GM19239 (cell line): ENCODE measurements around the gene RETREG1.
"Not testable (repeated sequence)": the region's sequence is repeated elsewhere in the genome, so short reads cannot be mapped to it uniquely, and the experiment has no call there.

ENCODE experiments used
- DNase-seq: peaks from one replicate; pipeline ENCODE4 v3.0.0; 2011; ENCODE audit warnings: low spot score; ENCODE audit not compliant: insufficient read length
- FAIRE-seq: peaks from 2 replicates; lab custom pipeline; 2011; peaks lifted over from hg19 to GRCh38; lab: Jason Lieb, UNC

RETREG1 gene, protein sequence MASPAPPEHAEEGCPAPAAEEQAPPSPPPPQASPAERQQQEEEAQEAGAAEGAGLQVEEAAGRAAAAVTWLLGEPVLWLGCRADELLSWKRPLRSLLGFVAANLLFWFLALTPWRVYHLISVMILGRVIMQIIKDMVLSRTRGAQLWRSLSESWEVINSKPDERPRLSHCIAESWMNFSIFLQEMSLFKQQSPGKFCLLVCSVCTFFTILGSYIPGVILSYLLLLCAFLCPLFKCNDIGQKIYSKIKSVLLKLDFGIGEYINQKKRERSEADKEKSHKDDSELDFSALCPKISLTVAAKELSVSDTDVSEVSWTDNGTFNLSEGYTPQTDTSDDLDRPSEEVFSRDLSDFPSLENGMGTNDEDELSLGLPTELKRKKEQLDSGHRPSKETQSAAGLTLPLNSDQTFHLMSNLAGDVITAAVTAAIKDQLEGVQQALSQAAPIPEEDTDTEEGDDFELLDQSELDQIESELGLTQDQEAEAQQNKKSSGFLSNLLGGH

DNA sequence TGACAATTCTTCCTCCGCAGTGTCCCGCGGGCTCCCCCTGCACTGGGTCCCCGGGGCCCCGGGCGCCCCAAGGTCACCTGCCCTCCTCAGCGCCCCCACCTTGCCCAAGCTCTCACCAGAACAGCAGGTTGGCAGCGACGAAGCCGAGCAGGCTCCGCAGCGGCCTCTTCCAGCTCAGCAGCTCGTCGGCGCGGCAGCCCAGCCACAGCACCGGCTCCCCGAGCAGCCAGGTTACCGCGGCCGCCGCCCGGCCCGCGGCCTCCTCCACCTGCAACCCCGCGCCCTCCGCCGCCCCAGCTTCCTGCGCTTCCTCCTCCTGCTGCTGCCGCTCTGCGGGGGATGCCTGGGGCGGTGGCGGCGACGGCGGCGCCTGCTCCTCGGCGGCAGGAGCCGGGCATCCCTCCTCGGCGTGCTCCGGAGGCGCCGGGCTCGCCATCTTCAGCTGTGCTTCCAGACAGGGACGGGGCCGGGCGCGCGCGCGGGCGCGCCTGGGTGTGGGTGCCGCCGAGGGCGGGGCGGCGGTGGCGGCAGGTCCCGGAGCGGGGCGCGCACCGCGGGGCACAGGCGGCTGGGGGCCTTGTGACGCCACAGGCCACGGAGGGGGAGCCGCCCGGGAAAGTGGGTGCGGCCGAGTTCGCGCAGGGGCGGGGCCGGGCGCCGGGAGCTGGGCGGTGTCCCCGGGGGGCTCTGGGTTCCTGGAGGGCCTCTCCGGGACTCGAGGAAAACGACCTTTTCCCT, at the start of gene RETREG1:
RETREG1 (minus strand) TSS at position 462 of the 738 bp plus-strand sequence; CDS start at position 436, 26 bp downstream.
- FAIRE-seq (no peak), DNase-seq (peak; percentile 36)

DNA sequence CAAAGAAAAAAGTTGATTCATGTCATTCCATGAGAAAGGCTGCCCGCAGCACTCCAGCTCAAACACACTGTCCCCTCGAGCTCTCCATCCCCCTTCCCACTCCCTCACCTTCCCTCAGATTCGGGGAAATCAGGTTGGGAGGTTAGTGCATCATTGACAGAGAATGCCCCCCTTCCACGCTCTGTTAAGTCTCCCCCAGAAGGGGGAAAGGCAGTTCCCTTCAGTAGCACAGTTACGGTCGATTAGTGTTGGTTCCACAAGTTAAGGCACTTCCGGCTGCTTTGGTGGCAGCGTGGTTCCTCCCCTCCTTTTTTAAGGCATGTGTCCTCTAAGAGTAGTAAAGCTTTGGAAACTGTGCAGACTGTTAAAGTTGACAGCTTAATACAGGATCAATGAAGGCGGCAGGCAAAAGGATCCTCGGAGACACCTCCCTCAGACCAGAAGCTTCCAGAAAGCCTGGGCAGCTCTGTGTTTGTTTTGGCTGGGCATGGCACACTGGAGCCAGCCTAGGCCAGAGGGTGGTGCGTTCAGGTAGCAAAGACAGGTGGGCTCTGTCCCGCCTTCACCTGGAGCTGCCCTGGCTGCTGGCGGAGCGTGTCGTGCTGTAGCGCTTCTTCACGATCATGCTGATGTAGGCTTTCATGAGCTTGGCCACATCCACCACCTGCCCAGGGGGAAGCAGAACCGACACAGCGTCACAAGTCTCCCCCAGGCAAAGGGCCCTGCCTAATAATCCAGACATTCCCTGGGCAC, 49.5 kb upstream of the RETREG1 start:
- DNase-seq = no peak
- no peak for FAIRE-seq

DNA sequence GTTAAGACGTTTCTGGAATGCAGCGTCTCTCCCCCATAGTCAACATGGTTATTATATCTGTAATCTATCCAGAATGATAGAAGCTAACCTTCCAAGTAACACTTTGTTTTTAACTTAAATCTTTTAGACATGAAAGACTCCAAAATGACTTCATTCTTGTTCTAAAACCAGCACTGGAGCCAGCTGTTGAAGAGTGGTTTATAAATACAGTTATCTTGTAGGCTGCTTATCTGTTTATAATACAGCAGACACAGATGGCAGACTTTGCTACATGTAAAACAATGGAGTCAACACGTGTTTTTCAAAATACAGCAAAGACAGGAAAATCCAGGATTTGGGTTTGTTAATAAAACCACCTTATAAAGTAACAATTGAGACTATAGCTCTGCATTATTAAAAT, 48.8 kb upstream of the RETREG1 start:
- FAIRE-seq (no peak), DNase-seq (no peak)

DNA sequence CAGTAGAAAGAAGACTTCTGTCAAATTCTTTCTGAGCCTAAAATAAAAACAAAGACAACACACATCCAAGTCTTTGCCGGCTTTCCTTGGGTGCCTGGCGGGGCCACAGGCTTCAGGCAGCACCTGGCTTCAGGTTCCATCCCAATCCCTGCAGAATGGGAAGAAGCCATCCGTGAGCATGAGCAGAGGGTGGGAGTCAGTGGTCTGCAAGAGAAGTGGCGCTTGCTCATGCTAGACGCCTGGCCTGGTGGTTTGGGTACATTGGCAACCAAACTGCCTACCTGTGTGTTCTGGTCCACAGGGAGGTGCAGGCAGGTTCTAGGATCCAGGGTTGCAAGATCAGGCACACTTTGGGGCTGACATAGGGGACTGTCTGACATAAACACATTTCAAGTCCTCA, 47.6 kb upstream of the RETREG1 start:
- DNase-seq (no peak), FAIRE-seq (no peak)

DNA sequence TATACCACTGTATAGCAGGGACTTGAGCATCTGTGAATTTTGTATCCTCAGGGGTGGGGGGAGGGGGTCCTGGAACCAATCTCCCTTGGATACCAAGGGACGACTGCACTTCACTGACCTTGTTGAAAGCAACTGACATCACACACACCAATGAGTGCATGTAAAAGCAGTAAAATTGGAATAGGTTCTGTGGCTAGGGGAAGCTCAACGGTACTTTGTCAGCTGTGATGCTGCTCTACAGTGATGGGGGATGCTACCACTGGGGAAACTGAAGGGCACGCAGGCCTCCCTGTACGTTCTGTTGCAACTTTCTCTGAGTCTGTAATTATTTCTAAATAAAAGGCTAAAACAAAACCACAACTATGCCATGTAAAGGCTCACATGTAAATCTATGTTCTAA, 47.0 kb upstream of the RETREG1 start:
- FAIRE-seq (no peak), DNase-seq (no peak)

DNA sequence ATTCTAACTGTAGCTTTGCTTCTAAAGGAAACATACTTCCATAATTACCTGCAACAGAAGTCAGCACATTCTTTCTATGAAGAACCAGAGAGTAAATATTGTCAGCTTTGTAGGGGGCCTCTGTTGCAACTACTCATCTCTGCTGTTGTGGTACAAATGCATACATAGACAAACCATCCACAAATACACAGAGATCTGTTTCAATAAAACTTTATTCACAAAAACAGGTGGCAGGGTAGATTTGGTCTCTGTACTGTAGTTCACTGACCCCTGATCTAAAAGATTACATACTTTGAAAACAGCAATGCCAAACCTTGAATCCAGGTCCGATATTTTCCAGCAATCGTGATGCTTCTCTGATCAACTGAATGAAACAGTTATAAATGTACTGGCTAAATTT, 44.9 kb upstream of the RETREG1 start:
- FAIRE-seq (no peak), DNase-seq (no peak)

DNA sequence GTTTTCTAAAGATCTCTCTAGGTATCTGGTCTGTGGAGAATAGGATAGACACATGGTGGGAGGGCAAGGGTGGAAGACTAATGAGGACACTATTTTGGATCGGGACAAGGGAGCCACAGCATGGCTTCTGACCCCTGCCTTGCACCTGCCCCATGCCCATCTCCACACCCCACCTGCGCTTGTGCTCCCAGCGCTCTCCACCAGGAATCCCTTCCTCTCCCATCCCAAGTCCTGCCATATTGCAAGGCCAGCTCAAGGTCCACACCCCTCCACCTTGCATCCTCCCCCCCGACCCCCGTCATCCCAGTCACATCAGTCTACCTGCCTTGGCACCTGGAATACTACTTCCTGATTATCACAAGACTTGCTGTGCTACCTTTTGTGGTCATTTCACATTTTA, 44.2 kb upstream of the RETREG1 start:
- DNase-seq = no peak
- no peak for FAIRE-seq

DNA sequence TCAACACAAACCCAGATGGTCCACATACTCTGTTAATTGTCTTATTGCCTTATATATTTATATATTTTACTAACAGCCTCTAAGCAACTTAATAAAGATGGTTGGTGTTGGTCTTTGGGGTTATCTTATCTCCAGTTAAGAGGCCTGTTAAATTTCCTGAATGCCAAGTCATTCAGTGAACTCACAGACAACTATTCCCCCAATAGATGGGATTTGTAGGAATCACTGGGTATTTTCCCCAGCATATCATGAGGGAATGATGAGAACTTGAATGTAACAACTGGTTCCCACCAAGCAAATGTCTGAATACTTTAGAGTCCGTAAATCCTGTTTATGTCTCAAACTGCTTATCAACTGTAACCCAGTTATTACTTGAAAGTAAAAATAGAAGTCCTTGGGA, 42.7 kb upstream of the RETREG1 start:
- FAIRE-seq = no peak
- DNase-seq = no peak

DNA sequence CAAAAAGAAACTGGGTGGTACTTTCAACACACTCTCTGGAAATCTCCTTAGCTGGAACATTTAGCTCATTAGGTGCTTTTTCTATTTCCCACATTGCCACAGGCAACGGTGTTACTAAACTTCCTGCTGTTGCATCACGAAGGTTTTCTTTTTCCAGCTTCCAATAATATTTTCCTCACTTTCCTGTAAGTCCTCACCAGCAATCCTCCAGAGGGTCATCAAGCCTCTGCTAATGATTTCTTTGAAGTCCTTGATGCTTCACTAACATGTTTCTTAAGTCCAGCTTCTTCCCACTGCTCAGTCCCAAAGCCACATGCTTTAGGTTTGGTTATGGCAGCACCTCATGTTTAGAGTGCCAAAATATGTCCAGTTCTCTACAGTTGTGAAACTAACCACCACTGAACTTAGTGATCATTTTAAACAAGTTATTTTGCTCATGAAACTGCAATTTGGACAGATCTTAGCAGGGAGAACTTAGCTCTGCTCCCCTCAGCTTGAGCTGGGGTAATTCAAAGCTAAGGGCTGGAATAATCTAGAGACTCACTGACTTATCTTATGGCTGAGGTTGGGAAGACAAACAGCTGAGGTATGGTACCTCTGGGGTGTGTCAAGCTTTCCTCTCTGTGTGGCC, 39.9 kb upstream of the RETREG1 start:
- no peak for DNase-seq
- no peak for FAIRE-seq

DNA sequence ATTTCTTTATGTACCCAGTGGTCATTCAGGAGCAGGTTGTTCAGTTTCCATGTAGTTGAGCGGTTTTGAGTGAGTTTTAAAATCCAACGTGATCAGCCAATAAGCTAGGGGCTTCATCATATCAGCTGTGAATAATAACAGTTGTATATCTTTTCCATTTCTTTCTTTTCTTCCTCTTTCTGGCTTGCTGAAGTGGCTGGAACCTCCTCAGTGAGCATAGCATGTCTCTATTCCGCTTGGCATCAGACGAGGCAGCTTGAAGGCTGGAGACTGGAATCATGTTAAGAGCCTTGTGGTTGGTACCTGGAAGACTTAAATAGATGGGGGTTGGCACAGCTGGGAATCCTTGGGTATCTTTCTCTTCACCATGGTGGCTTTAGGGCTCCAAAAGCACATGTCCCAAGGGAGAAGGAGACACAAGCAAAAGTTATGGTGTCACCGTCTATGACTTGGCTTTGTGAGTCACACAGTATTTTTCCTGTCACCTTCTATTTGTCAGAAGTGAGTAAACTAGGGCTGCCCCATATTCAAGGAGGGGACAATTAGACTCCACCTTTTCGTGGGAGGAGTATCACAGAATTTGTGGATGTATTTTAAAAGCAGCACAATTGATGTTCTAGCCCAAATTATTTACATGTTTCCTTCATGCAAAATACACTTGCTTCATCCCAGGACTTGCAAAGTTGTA, 38.0 kb upstream of the RETREG1 start:
- FAIRE-seq (no peak), DNase-seq (no peak)

DNA sequence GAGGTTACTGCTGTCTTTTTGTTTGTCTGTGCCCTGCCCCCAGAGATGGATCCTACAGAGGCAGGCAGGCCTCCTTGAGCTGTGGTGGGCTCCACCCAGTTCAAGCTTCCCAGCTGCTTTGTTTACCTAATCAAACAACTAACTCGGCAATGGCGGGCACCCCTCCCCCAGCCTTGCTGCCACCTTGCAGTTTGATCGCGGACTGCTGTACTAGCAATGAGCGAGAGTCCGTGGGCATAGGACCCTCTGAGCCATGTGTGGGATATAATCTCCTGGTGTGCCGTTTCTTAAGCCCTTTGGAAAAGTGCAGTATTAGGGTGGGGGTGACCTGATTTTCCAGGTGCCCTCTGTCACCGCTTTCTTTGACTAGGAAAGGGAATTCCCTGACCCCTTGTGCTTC, 31.9 kb upstream of the RETREG1 start:
- DNase-seq, FAIRE-seq: not testable (repeated sequence)

DNA sequence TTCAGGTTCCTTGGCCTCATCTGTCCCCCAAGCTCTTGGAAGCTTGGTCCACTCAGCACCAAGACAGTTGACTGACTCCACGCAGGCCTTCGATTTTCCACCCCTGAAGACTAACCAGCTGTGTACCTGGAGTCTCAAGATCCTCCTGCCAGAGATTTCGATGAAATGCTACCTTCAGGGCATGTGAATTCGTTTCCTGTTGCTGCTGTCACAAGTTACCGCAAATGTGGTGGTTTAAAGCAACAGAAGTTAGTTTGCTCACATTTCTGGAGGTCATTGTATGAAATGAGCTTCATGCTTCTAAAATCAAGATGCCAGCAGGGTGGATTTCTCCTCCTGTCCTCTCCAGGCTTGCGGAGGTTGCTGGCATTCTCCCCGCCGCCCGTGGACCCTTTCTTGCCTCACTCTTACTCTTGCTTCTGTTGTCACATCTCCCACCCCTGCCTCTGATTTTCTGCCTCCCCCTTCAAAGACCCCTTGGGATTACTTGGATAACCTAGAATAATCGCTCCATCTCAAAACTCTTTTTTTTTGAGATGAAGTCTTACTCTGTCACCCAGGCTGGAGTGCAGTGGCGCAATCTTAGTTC, 27.6 kb upstream of the RETREG1 start:
- DNase-seq (no peak), FAIRE-seq (no peak)

DNA sequence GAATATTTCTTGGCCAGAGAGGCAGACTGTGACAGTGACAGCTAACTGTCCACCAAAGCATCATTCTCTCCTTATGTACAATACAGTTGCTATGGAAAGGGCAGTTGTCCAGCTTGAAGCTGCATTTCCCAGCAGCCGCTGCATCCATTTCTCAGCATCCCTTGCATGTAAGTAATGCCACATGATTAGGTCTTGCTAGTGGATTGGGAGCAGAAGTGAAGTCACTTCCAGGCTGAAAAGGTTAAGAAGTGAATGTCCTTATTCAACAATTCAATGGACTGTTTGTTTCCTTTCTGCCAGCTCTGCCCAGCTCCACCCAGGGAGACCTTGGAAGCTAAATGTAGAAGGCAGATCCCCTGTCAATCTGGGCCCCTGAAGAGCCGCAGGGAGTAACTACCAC, 26.1 kb upstream of the RETREG1 start:
- FAIRE-seq = no peak

DNA sequence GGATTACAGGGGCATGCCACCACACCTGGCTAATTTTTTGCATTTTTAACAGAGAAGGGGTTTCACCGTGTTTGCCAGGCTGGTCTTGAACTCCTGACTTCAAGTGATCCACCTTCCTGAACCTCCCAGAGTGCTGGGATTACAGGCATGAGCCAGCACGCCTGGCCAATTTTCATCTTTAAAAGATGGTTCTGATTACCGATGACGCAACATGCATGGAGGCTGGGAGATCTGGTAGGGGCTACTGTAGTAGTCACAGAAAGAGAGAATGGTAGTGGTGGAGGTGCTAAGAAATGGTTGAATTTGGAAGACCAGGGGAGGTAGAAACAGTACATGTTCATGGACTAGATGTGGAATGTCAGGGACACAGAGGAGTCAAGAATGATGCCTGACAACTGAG, 22.4 kb upstream of the RETREG1 start:
- FAIRE-seq (no peak), DNase-seq (no peak)

More for the DNA sequence above, 26.1 kb upstream of the RETREG1 start:
- DNase-seq = no peak

DNA sequence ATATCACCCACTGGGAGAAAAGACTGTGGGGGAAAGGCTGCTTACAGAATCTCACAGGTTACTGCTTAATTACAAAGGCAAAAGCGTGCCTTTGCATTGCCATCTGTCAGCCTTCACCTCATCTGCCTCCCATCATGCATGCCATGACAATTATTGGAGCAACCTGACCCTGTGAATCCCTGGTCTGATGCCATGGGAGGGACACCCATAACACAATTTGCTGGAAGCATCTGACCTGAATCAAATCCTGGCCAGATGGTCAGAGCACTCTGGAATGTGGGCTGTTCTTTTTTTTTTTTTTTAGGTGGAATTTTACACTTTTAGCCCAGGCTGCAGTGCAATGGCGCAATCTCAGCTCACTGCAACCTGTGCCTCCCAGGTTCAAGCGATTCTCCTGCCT, 11.6 kb upstream of the RETREG1 start:
- FAIRE-seq (no peak), DNase-seq (no peak)

DNA sequence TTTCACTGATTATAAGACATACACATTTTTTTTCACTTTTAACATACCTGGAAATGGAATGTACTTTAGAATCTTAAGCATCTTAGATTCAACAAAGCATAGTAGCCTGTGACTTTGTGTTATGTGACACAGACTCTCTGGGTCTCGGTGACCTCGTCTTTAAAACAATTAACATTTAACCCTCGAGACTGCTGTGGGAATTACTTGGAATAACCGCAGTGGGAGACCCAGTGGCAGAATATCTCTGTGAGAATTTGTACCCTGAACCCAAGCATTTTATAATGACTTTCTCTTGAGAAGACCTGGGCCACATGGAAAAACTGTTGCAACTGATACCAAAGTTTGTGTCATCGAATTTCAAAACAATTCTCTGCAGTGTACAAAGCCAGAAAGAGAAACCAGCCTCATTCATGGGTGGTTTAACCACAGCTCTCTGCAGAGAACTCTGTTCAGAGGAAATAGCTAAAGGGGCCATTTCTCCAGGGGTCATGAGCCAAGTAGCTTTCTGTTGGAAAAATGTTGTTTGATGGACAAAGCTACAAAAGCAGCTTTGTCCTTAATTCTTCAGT, 10.0 kb upstream of the RETREG1 start:
- DNase-seq = no peak
- no peak for FAIRE-seq

DNA sequence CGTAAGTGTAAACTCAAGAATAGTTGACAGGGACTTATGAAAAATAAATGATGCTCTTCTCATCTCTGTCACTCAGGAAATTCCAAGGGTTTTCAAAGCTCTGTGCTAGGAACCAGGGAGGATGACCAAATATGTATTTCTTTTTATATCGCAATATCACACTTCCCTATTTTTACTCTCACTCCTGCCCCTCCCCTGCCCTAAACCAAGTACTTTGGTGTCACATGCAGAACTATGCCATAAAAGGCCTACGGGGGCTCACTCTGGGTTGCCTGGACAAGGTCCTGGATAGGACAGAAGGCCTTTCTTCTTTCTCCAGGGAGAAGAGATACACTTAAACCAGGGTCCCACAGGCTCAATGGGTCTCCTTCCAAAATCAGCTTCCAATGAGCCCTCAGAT, 8.3 kb upstream of the RETREG1 start:
- DNase-seq (no peak), FAIRE-seq (no peak)

DNA sequence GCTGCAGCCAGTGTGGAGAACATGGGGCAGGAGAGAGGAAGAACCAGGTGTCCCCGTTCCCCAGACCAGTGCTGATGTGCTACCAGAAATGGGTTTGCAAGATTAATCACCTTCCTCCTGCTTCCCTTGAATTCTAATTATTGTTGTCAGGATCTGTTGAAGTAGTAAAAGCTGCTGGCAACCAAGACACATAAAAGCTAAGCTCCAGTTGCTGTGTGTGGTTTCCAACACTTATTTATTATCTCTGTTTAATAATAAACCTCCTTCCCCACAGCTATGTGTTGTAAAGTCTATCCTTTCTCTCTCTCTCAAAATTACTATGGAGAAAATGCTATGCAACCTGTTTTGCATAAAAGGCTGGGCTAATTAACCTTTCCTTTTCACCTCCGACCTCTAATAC, 2.3 kb upstream of the RETREG1 start:
- DNase-seq (no peak), FAIRE-seq (no peak)
